IMR-90 (cell line): ENCODE results near the gene BLTP1. TPM values are rescaled to one million over a fixed set of nuclear protein-coding genes. Genes with fewer than 3 reads are reported as not detected.

Source experiments
- ATAC-seq: fragments of 200-7000 bp; cut with Tn5 transposase; 2 replicates; pipeline ENCODE4 v1.9.1; 2020; ENCODE audit warnings: low read depth, mild to moderate bottlenecking, moderate library complexity
- BruUV-seq: library from RNA; stranded (reverse); fragments of 400-500 nt; replicated peaks from 2 replicates; lab custom pipeline; 2021; lab: Mats Ljungman, UMichigan
- CTCF ChIA-PET: fragments of 300-600 bp; formaldehyde crosslinking; extraction: SDS; loops from one replicate; lab custom pipeline; 2021; ENCODE audit warnings: antibody characterized with exemption; lab: Yijun Ruan, JAX
- POLR2A ChIA-PET: fragments of 300-600 bp; sonication (Branson Sonifier 250); formaldehyde crosslinking; loops from one replicate; lab custom pipeline; 2022; ENCODE audit warnings: antibody characterized with exemption; ENCODE audit not compliant: unreplicated experiment; lab: Charles Lee
- DNase-seq: peaks from one replicate; pipeline ENCODE4 v3.0.0; 2013
- H2AFZ ChIP-seq: replicated peaks from 2 replicates; pipeline ENCODE3; 2013; ENCODE audit warnings: low read length, mild to moderate bottlenecking; ENCODE audit not compliant: poor library complexity
- H2AK5ac ChIP-seq: 2 replicates; pipeline ENCODE4 v1.6.1; 2013; ENCODE audit warnings: low read depth, low read length, inconsistent platforms
- H2AK9ac ChIP-seq: replicated peaks from 2 replicates; pipeline ENCODE3; 2013; ENCODE audit warnings: mild to moderate bottlenecking, low read depth, low read length, moderate library complexity; ENCODE audit not compliant: poor library complexity
- H2BK120ac ChIP-seq: 2 replicates; pipeline ENCODE4 v1.6.1; 2013; ENCODE audit warnings: low read depth, low read length, inconsistent platforms
- H2BK15ac ChIP-seq: 3 replicates; pipeline ENCODE4 v1.6.1; 2013; ENCODE audit warnings: low read depth, low read length, inconsistent platforms
- H2BK20ac ChIP-seq: 2 replicates; pipeline ENCODE4 v1.6.1; 2013; ENCODE audit warnings: low read depth, mild to moderate bottlenecking, inconsistent platforms, low read length, moderate library complexity
- H2BK5ac ChIP-seq: 2 replicates; pipeline ENCODE4 v1.6.1; 2013; ENCODE audit warnings: mild to moderate bottlenecking, low read depth, low read length, inconsistent platforms; ENCODE audit not compliant: poor library complexity, severe bottlenecking
- H3K14ac ChIP-seq: replicated peaks from 2 replicates; pipeline ENCODE4 v1.6.1; 2013; ENCODE audit warnings: low read depth, low read length, inconsistent platforms
- H3K18ac ChIP-seq: 2 replicates; pipeline ENCODE4 v1.6.1; 2013; ENCODE audit warnings: low read depth, low read length, control low read depth
- H3K23ac ChIP-seq: 2 replicates; pipeline ENCODE4 v1.6.1; 2013; ENCODE audit warnings: low read depth, low read length, inconsistent platforms
- H3K27ac ChIP-seq: 2 replicates; pipeline ENCODE4 v1.5.1; 2013; ENCODE audit warnings: mild to moderate bottlenecking, control low read depth, low read length; ENCODE audit not compliant: insufficient read depth
- H3K27me3 ChIP-seq: 2 replicates; pipeline ENCODE4 v1.6.1; 2013; ENCODE audit warnings: low read length; ENCODE audit not compliant: control insufficient read depth, insufficient read depth
- H3K36me3 ChIP-seq: 2 replicates; pipeline ENCODE4 v1.6.1; 2013; ENCODE audit warnings: low read length, mixed read lengths; ENCODE audit not compliant: control insufficient read depth, insufficient read depth
- H3K4ac ChIP-seq: 2 replicates; pipeline ENCODE4 v1.6.1; 2013; ENCODE audit warnings: low read depth, low read length, inconsistent platforms
- H3K4me1 ChIP-seq: 2 replicates; pipeline ENCODE4 v1.6.1; 2013; ENCODE audit warnings: low read length, mixed read lengths; ENCODE audit not compliant: control insufficient read depth, insufficient read depth
- H3K4me2 ChIP-seq: 2 replicates; pipeline ENCODE4 v1.6.1; 2013; ENCODE audit warnings: low read depth, mild to moderate bottlenecking, control low read depth, low read length, moderate library complexity
- H3K4me3 ChIP-seq: 2 replicates; pipeline ENCODE4 v1.5.1; 2013; ENCODE audit warnings: low read depth, mild to moderate bottlenecking, control low read depth, low read length, moderate library complexity; ENCODE audit not compliant: insufficient read depth
- H3K56ac ChIP-seq: 2 replicates; pipeline ENCODE4 v1.6.1; 2013; ENCODE audit warnings: low read length, inconsistent platforms; ENCODE audit not compliant: insufficient read depth; ENCODE audit errors: extremely low read depth
- H3K79me1 ChIP-seq, 2 experiments: 2 replicates each; pipeline ENCODE4 v1.6.1; 2013; ENCODE audit warnings: low read length in 2 of 2, inconsistent platforms in 1 of 2, low read depth in 1 of 2
- H3K9ac ChIP-seq: 2 replicates; pipeline ENCODE4 v1.6.1; 2013; ENCODE audit warnings: low read depth, low read length, control low read depth
- H3K9me1 ChIP-seq: 2 replicates; pipeline ENCODE4 v1.6.1; 2013; ENCODE audit warnings: low read length, inconsistent platforms; ENCODE audit not compliant: insufficient read depth
- H3K9me3 ChIP-seq: 2 replicates; pipeline ENCODE4 v1.6.1; 2013; ENCODE audit warnings: low read length; ENCODE audit not compliant: control insufficient read depth, insufficient read depth
- H4K20me1 ChIP-seq: 2 replicates; pipeline ENCODE4 v1.6.1; 2013; ENCODE audit warnings: low read length, inconsistent platforms; ENCODE audit not compliant: insufficient read depth
- H4K5ac ChIP-seq: 2 replicates; pipeline ENCODE4 v1.6.1; 2013; ENCODE audit warnings: mild to moderate bottlenecking, low read depth, low read length, control low read depth
- H4K8ac ChIP-seq, 2 experiments: 2 replicates each; pipeline ENCODE4 v1.6.1; 2013; ENCODE audit warnings: low read depth in 2 of 2, low read length in 2 of 2, control low read depth in 1 of 2, inconsistent platforms in 1 of 2
- H4K91ac ChIP-seq: 2 replicates; pipeline ENCODE4 v1.6.1; 2013; ENCODE audit warnings: low read depth, low read length, inconsistent platforms; ENCODE audit not compliant: insufficient read depth
- BHLHE40 ChIP-seq: fragments of 150-350 bp; IDR thresholded peaks from 2 replicates; pipeline ENCODE4 v1.6.1; 2016; ENCODE audit warnings: mild to moderate bottlenecking, low read depth, low read length
- CEBPB ChIP-seq: IDR thresholded peaks from 2 replicates; pipeline ENCODE4 v1.6.1; 2012; ENCODE audit warnings: low read depth, low read length, improper control_type of control experiment
- CHD1 ChIP-seq: IDR thresholded peaks from 2 replicates; pipeline ENCODE4 v1.6.1; 2012; ENCODE audit warnings: low read depth, low read length, improper control_type of control experiment
- CTCF ChIP-seq: conservative IDR thresholded peaks from 2 replicates; pipeline ENCODE4 v1.5.1; 2012; ENCODE audit warnings: mild to moderate bottlenecking, low read depth, low read length, improper control_type of control experiment
- ELK1 ChIP-seq: fragments of 150-350 bp; IDR thresholded peaks from 2 replicates; pipeline ENCODE4 v1.6.1; 2016; ENCODE audit warnings: low read depth, mild to moderate bottlenecking, low read length, moderate library complexity, borderline replicate concordance
- FOS ChIP-seq: fragments of 150-350 bp; IDR thresholded peaks from 2 replicates; pipeline ENCODE4 v1.6.1; 2016; ENCODE audit warnings: low read depth, low read length
- MAFK ChIP-seq: IDR thresholded peaks from 2 replicates; pipeline ENCODE4 v1.6.1; 2012; ENCODE audit warnings: low read depth, low read length, improper control_type of control experiment
- MAZ ChIP-seq: IDR thresholded peaks from 2 replicates; pipeline ENCODE4 v1.6.1; 2012; ENCODE audit warnings: low read depth, mild to moderate bottlenecking, low read length, improper control_type of control experiment, moderate library complexity, borderline replicate concordance
- MXI1 ChIP-seq: IDR thresholded peaks from 2 replicates; pipeline ENCODE4 v1.6.1; 2012; ENCODE audit warnings: low read depth, mild to moderate bottlenecking, low read length, moderate library complexity, borderline replicate concordance
- NFE2L2 ChIP-seq: fragments of 150-350 bp; IDR thresholded peaks from 2 replicates; pipeline ENCODE4 v1.6.1; 2016; ENCODE audit warnings: low read depth, mild to moderate bottlenecking, low read length
- POLR2A ChIP-seq: IDR thresholded peaks from 2 replicates; pipeline ENCODE4 v1.6.1; 2012; ENCODE audit warnings: mild to moderate bottlenecking, low read depth, low read length
- RAD21 ChIP-seq: IDR thresholded peaks from 2 replicates; pipeline ENCODE4 v1.6.1; 2012; ENCODE audit warnings: low read length, improper control_type of control experiment
- RCOR1 ChIP-seq: IDR thresholded peaks from 2 replicates; pipeline ENCODE4 v1.6.1; 2012; ENCODE audit warnings: mild to moderate bottlenecking, low read length, improper control_type of control experiment; ENCODE audit not compliant: insufficient replicate concordance
- RFX5 ChIP-seq: IDR thresholded peaks from 2 replicates; pipeline ENCODE4 v1.8.0; 2012; ENCODE audit warnings: low read depth, mild to moderate bottlenecking, low read length, moderate library complexity
- SMC3 ChIP-seq: fragments of 150-350 bp; IDR thresholded peaks from 2 replicates; pipeline ENCODE4 v1.6.1; 2016; ENCODE audit warnings: low read depth, mild to moderate bottlenecking, antibody characterized with exemption, low read length, moderate library complexity
- USF2 ChIP-seq: fragments of 150-350 bp; IDR thresholded peaks from 2 replicates; pipeline ENCODE4 v1.6.1; 2017; ENCODE audit warnings: mild to moderate bottlenecking, antibody characterized with exemption, low read length, low read depth
- WGBS, 2 experiments: methylation state at CpG; one replicate each; pipeline versions ENCODE4 v1.1.5 to v1.1.7; 2013; ENCODE audit warnings: missing lambda C conversion rate in 2 of 2; ENCODE audit not compliant: insufficient read length in 1 of 2; ENCODE audit errors: extremely low coverage in 2 of 2; 5-methylcytosine and 5-hydroxymethylcytosine counted together
- dilution Hi-C: fragments of 300-500 bp; cut with HindIII; formaldehyde crosslinking; loops from one replicate; pipeline ENCODE4 v1.14.3; 2018; ENCODE audit warnings: low sequenced_read_pairs; ENCODE audit not compliant: unreplicated experiment
- in situ Hi-C: fragments of 300-500 bp; cut with MboI; formaldehyde crosslinking; loops from 3 replicates; pipeline ENCODE4 v1.14.3; 2019; ENCODE audit warnings: low sequenced_read_pairs, inconsistent platforms, mixed read lengths
- intact Hi-C: fragments of 100-400 bp; cut with micrococcal nuclease; formaldehyde crosslinking; loops from 2 replicates; pipeline ENCODE4 v1.10.0; 2022
- polyA plus RNA-seq, 3 experiments: library from polyadenylated mRNA; depleted of rRNA; stranded (reverse); fragments of >200 nt; gene quantifications; 2 replicates each; pipeline ENCODE4 v1.2.3, GENCODE V29; 2012; ENCODE audit warnings: low replicate concordance in 1 of 3
- total RNA-seq: library from RNA; depleted of rRNA; stranded (reverse); fragments of >200 nt; gene quantifications from 2 replicates; pipeline ENCODE4 v1.2.3, GENCODE V29; 2012

The BLTP1 gene
- total and polyA plus RNA-seq, 2 of the 4 experiments (the other 2 are of a cell fraction), result 18.9 to 92.7 TPM

GRCh38 chr4:122150931-122151330, 1.2 kb upstream of the BLTP1 start:
- Histone ChIP-seq H3K27me3 (no peaks in the 10 kb centered on the region), H3K56ac (no peak overlapping the region), H3K4me2 (no peak overlapping the region), H3K79me1 (peaks cover 12 to 17% of the 10 kb centered on the region in 2 experiments), H3K4ac (peak overlapping the region; percentile 25; the same call in 1 of the 2 replicates), H3K4me1 (no peaks in the 10 kb centered on the region), H3K9me1 (peaks cover 3% of the 10 kb centered on the region; the same call in 1 of the 2 replicates), H2BK15ac (no peak overlapping the region), H4K20me1 (no peaks in the 10 kb centered on the region; the same call in 1 of the 2 replicates), H3K23ac (peak overlapping the region; percentile 56; the same call in 1 of the 2 replicates), H3K9me3 (no peaks in the 10 kb centered on the region), H2AK9ac (no peak overlapping the region), H3K18ac (no peak overlapping the region), H3K4me3 (no peak overlapping the region), H4K8ac (peak overlapping the region; percentile 86 to 100), H2AFZ (no peak overlapping the region), H3K36me3 (no peaks in the 10 kb centered on the region; the same call in 1 of the 2 replicates), H4K5ac (peak overlapping the region; percentile 79), H2BK120ac (peak overlapping the region; percentile 18; the same call in 1 of the 2 replicates), H3K14ac (peak overlapping the region; percentile 46), H3K9ac (no peak overlapping the region), H2BK5ac (no peak overlapping the region), H2BK20ac (peak overlapping the region; percentile 44; the same call in 1 of the 2 replicates), H2AK5ac (no peak overlapping the region), H3K27ac (no peak overlapping the region), H4K91ac (no peak overlapping the region; the same call in 1 of the 2 replicates)
- TF ChIP-seq MAZ (no peak), MAFK (no peak), BHLHE40 (no peak), RCOR1 (no peak), MXI1 (no peak), RAD21 (no peak), CEBPB (no peak), SMC3 (no peak), POLR2A (no peak), ELK1 (no peak), RFX5 (no peak), CTCF (no peak), CHD1 (no peak), NFE2L2 (no peak), USF2 (no peak), FOS (no peak)
- in situ Hi-C loops (no loop called here), intact Hi-C loops (loop anchor here (5.0 kb wide), 2 partner anchors 144 to 249 kb away; no protein-coding TSS in a partner anchor), dilution Hi-C loops (no loop called here)
- DNase-seq (no peak), ATAC-seq (no peak)
- ChIA-PET CTCF (no interaction called here), POLR2A (interaction anchor here (0.6 kb wide), 1 partner anchor 186 kb away, joined by 11 read pairs; no protein-coding TSS in a partner anchor)
- BruUV-seq, result no TSS peak
- no CpG with 5 or more reads among the region's 2 CpGs for WGBS, 2 experiments
